WTC11 (cell line): ENCODE results near the gene USP21. TPM values are rescaled to one million over a fixed set of nuclear protein-coding genes. Genes with fewer than 3 reads are reported as not detected.

Experiments used
- ATAC-seq: fragments of 200-7000 bp; cut with Tn5 transposase; 2 replicates; pipeline ENCODE4 v1.10.0; 2021; ENCODE audit warnings: mild to moderate bottlenecking, moderate library complexity
- CTCF ChIA-PET: fragments of 300-600 bp; sonication (Branson Sonifier 250); formaldehyde crosslinking; loops from one replicate; lab custom pipeline; 2021; ENCODE audit warnings: antibody characterized with exemption; lab: Charles Lee
- POLR2A ChIA-PET: fragments of 350-600 bp; sonication (Branson Sonifier 250); formaldehyde crosslinking; loops from one replicate; lab custom pipeline; 2021; ENCODE audit warnings: antibody characterized with exemption; lab: Charles Lee
- DNase-seq: peaks from one replicate; pipeline ENCODE4 v3.0.0; 2021; ENCODE audit warnings: low spot score
- H3K27ac Mint-ChIP-seq: 2 replicates; pipeline ENCODE4 v1.8.0; 2021; ENCODE audit warnings: mixed read lengths
- H3K27me3 Mint-ChIP-seq: 2 replicates; pipeline ENCODE4 v1.8.0; 2021; ENCODE audit warnings: low read depth, mild to moderate bottlenecking, moderate library complexity, mixed read lengths
- H3K36me3 Mint-ChIP-seq: 2 replicates; pipeline ENCODE4 v1.8.0; 2021; ENCODE audit warnings: mixed read lengths
- H3K4me1 Mint-ChIP-seq: 2 replicates; pipeline ENCODE4 v1.8.0; 2022; ENCODE audit warnings: mixed read lengths
- H3K4me3 Mint-ChIP-seq: 2 replicates; pipeline ENCODE4 v1.8.0; 2021; ENCODE audit warnings: mild to moderate bottlenecking, moderate library complexity, mixed read lengths
- H3K9me3 Mint-ChIP-seq: 2 replicates; pipeline ENCODE4 v1.8.0; 2021; ENCODE audit warnings: mixed read lengths
- CBFB ChIP-seq: sonication (generic); formaldehyde crosslinking; IDR thresholded peaks from 2 replicates; pipeline ENCODE4 v1.8.1; 2022; ENCODE audit warnings: mild to moderate bottlenecking, low read depth, missing genetic modification reagents
- E2F1 ChIP-seq: sonication (generic); formaldehyde crosslinking; IDR thresholded peaks from 2 replicates; pipeline ENCODE4 v1.8.0; 2022; ENCODE audit warnings: mild to moderate bottlenecking, missing genetic modification reagents
- E2F4 ChIP-seq: sonication (generic); formaldehyde crosslinking; IDR thresholded peaks from 2 replicates; pipeline ENCODE4 v1.8.1; 2022; ENCODE audit warnings: low read depth, mild to moderate bottlenecking, moderate library complexity, missing genetic modification reagents, borderline replicate concordance
- ETV6 ChIP-seq: sonication (generic); formaldehyde crosslinking; IDR thresholded peaks from 2 replicates; pipeline ENCODE4 v1.8.1; 2022; ENCODE audit warnings: mild to moderate bottlenecking, missing genetic modification reagents
- FOXJ3 ChIP-seq: sonication (generic); formaldehyde crosslinking; IDR thresholded peaks from 2 replicates; pipeline ENCODE4 v1.9.0; 2021; ENCODE audit warnings: missing genetic modification reagents, mild to moderate bottlenecking, borderline replicate concordance
- FOXK1 ChIP-seq: sonication (generic); formaldehyde crosslinking; IDR thresholded peaks from 2 replicates; pipeline ENCODE4 v1.8.0; 2022; ENCODE audit warnings: mild to moderate bottlenecking, moderate library complexity, missing genetic modification reagents
- FOXP1 ChIP-seq: sonication (generic); formaldehyde crosslinking; IDR thresholded peaks from 2 replicates; pipeline ENCODE4 v1.8.0; 2022; ENCODE audit warnings: missing genetic modification reagents, mild to moderate bottlenecking, moderate library complexity, borderline replicate concordance
- GTF2I ChIP-seq: fragments of 250-450 bp; sonication (Bioruptor Pico); conservative IDR thresholded peaks from 2 replicates; pipeline ENCODE4 v1.4.0; 2021; ENCODE audit warnings: mild to moderate bottlenecking
- NR1H2 ChIP-seq: sonication (generic); formaldehyde crosslinking; IDR thresholded peaks from 2 replicates; pipeline ENCODE4 v1.9.0; 2021; ENCODE audit warnings: mild to moderate bottlenecking, moderate library complexity, missing genetic modification reagents
- OVOL2 ChIP-seq: fragments of 250-450 bp; sonication (Bioruptor Pico); IDR thresholded peaks from 2 replicates; pipeline ENCODE4 v1.9.0; 2021; ENCODE audit warnings: mild to moderate bottlenecking, borderline replicate concordance
- PREB ChIP-seq: sonication (generic); formaldehyde crosslinking; IDR thresholded peaks from 2 replicates; pipeline ENCODE4 v1.8.1; 2022; ENCODE audit warnings: mild to moderate bottlenecking, missing genetic modification reagents, moderate library complexity, borderline replicate concordance
- RORB ChIP-seq: fragments of 250-450 bp; sonication (Bioruptor Pico); IDR thresholded peaks from 2 replicates; pipeline ENCODE4 v1.9.0; 2021; ENCODE audit warnings: mild to moderate bottlenecking
- SOX15 ChIP-seq: fragments of 250-450 bp; sonication (Bioruptor Pico); IDR thresholded peaks from 2 replicates; pipeline ENCODE4 v1.9.0; 2021; ENCODE audit warnings: mild to moderate bottlenecking
- ZBTB21 ChIP-seq: sonication (generic); formaldehyde crosslinking; IDR thresholded peaks from 2 replicates; pipeline ENCODE4 v1.8.1; 2023; ENCODE audit warnings: mild to moderate bottlenecking, missing genetic modification reagents, borderline replicate concordance
- ZNF219 ChIP-seq: sonication (generic); formaldehyde crosslinking; IDR thresholded peaks from 2 replicates; pipeline ENCODE4 v1.8.0; 2023; ENCODE audit warnings: missing genetic modification reagents, mild to moderate bottlenecking, borderline replicate concordance
- ZNF232 ChIP-seq: sonication (generic); formaldehyde crosslinking; IDR thresholded peaks from 2 replicates; pipeline ENCODE4 v1.8.0; 2022; ENCODE audit warnings: mild to moderate bottlenecking, missing genetic modification reagents
- ZNF263 ChIP-seq: sonication (generic); formaldehyde crosslinking; IDR thresholded peaks from 2 replicates; pipeline ENCODE4 v1.8.1; 2022; ENCODE audit warnings: low read depth, mild to moderate bottlenecking, moderate library complexity, missing genetic modification reagents
- ZNF416 ChIP-seq: fragments of 250-450 bp; sonication (Bioruptor Pico); IDR thresholded peaks from 2 replicates; pipeline ENCODE4 v1.9.0; 2021; ENCODE audit warnings: mild to moderate bottlenecking, inconsistent platforms
- total RNA-seq: library from RNA; stranded (reverse); gene quantifications from 3 replicates; pipeline ENCODE4 v1.2.3, GENCODE V29; 2021
- TF ChIP-seq, protein P1 (sequence below): sonication (generic); formaldehyde crosslinking; IDR thresholded peaks from 2 replicates; pipeline ENCODE4 v1.8.1; 2022; ENCODE audit warnings: low read depth, missing genetic modification reagents, borderline replicate concordance

USP21 gene
- total RNA-seq, 1 experiment from 2014 or later = 30.8 TPM

DNA sequence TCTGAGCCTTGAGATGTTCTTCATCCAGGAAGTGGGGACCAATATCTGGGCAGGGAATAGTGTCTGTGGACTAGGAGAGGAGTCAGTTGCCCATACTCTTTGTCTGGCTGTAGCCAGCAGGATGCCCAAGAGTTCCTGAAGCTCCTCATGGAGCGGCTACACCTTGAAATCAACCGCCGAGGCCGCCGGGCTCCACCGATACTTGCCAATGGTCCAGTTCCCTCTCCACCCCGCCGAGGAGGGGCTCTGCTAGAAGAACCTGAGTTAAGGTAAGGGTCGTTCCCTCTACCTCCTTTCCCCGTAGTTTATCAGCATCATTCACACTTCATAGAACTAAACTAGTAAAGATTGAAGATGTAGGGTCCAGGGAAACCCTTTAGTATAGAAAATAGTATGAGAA is 3.5 kb downstream of the USP21 start (continued):
- TF ChIP-seq OVOL2 (CRISPR knock-in tag) (no peak), PREB (CRISPR knock-in tag) (no peak)
- TF ChIP-seq, protein P1, sequence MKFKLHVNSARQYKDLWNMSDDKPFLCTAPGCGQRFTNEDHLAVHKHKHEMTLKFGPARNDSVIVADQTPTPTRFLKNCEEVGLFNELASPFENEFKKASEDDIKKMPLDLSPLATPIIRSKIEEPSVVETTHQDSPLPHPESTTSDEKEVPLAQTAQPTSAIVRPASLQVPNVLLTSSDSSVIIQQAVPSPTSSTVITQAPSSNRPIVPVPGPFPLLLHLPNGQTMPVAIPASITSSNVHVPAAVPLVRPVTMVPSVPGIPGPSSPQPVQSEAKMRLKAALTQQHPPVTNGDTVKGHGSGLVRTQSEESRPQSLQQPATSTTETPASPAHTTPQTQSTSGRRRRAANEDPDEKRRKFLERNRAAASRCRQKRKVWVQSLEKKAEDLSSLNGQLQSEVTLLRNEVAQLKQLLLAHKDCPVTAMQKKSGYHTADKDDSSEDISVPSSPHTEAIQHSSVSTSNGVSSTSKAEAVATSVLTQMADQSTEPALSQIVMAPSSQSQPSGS = no peak

DNA sequence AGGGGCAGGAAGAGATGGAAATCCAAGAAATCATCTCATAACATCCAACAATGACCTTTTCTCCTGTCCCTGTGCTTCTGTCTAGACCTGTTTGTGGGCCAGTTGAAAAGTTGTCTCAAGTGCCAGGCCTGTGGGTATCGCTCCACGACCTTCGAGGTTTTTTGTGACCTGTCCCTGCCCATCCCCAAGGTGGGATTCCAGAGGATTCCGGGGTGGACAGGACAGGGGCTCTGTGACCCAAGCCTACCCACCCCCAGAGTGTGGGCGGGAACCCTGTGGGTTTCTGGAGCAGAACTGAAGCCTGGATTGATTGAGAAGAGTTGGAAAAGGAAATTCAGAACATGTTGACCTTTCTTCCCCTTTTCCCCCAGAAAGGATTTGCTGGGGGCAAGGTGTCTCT is 4.5 kb downstream of the USP21 start:
- ATAC-seq = no peak
- POLR2A ChIA-PET = no interaction called here
- Mint-ChIP-seq H3K9me3 (no peaks in the 10 kb centered on the region), H3K27ac (no peak overlapping the region), H3K4me1 (peaks cover 19% of the 10 kb centered on the region), H3K27me3 (no peaks in the 10 kb centered on the region), H3K36me3 (peaks cover 15% of the 10 kb centered on the region), H3K4me3 (no peak overlapping the region)
- CTCF ChIA-PET = no interaction called here
- DNase-seq = no peak
- TF ChIP-seq ETV6 (CRISPR knock-in tag) (no peak), CBFB (no peak), FOXJ3 (no peak), FOXP1 (CRISPR knock-in tag) (no peak), GTF2I (CRISPR knock-in tag) (no peak), ZNF219 (CRISPR knock-in tag) (no peak), E2F4 (CRISPR knock-in tag) (no peak), ZBTB21 (CRISPR knock-in tag) (no peak), SOX15 (no peak), NR1H2 (CRISPR knock-in tag) (no peak), E2F1 (CRISPR knock-in tag) (no peak), ZNF263 (CRISPR knock-in tag) (no peak)

- H3K36me3 Mint-ChIP-seq = peaks cover 21% of the 10 kb centered on the region
- TF ChIP-seq RORB (CRISPR knock-in tag) (no peak), FOXK1 (CRISPR knock-in tag) (no peak), PREB (CRISPR knock-in tag) (no peak), ZNF416 (CRISPR knock-in tag) (no peak), ZNF232 (CRISPR knock-in tag) (no peak)
- no peak overlapping the region for H3K27ac Mint-ChIP-seq
- DNase-seq (no peak), ATAC-seq (no peak)
- ChIA-PET CTCF (interaction anchor here (0.6 to 2.8 kb wide), 22 partner anchors 7 to 275 kb away, joined by 3 to 41 read pairs (median 5); partner anchors contain the start of genes ADAMTS4, B4GALT3, DEDD and F11R), POLR2A (interaction anchor here (1.7 to 2.5 kb wide), 2 partner anchors 12 to 32 kb away, joined by 8 to 13 read pairs; partner anchors contain the start of genes DEDD and UFC1)
- H3K4me3 Mint-ChIP-seq = peak overlapping the region; percentile 79
- H3K27me3 Mint-ChIP-seq = no peaks in the 10 kb centered on the region
- peaks cover 13% of the 10 kb centered on the region for H3K4me1 Mint-ChIP-seq
- no peaks in the 10 kb centered on the region for H3K9me3 Mint-ChIP-seq
These were observed 5.8 kb downstream of the USP21 start for GRCh38 chr1:161164901-161165610.
